Activated B cell treated with CpG ODN at 0.5 μM for 24 hours (primary cell): Measurements from ENCODE around the gene KLHL29. TPM values are rescaled to one million over a fixed set of nuclear protein-coding genes. Genes with fewer than 3 reads are reported as not detected.

ENCODE experiments used
- ATAC-seq: fragments of 200-7000 bp; cut with Tn5 transposase; one replicate; pipeline ENCODE4 v1.10.0; 2021; ENCODE audit warnings: low read depth, mild to moderate bottlenecking, moderate library complexity
- CTCF ChIA-PET: fragments of 350-600 bp; sonication (Branson Sonifier 250); formaldehyde crosslinking; loops from one replicate; lab custom pipeline; 2021; ENCODE audit warnings: antibody characterized with exemption; lab: Charles Lee
- POLR2A ChIA-PET: fragments of 350-600 bp; sonication (Branson Sonifier 250); formaldehyde crosslinking; loops from one replicate; lab custom pipeline; 2021; ENCODE audit warnings: antibody characterized with exemption; lab: Charles Lee
- DNase-seq: peaks from one replicate; pipeline ENCODE4 v3.0.0; 2022
- H3K27ac Mint-ChIP-seq: one replicate; pipeline ENCODE4 v1.8.0; 2020; ENCODE audit warnings: mixed read lengths
- H3K27me3 Mint-ChIP-seq: one replicate; pipeline ENCODE4 v1.8.0; 2021; ENCODE audit warnings: mixed read lengths
- H3K36me3 Mint-ChIP-seq: one replicate; pipeline ENCODE4 v1.8.0; 2021; ENCODE audit warnings: low read depth, mixed read lengths
- H3K4me1 Mint-ChIP-seq: one replicate; pipeline ENCODE4 v1.8.0; 2021; ENCODE audit warnings: mixed read lengths
- H3K4me3 Mint-ChIP-seq: one replicate; pipeline ENCODE4 v1.8.0; 2020; ENCODE audit warnings: mild to moderate bottlenecking, mixed read lengths
- H3K9me3 Mint-ChIP-seq: one replicate; pipeline ENCODE4 v1.8.0; 2020; ENCODE audit warnings: mixed read lengths
- intact Hi-C: fragments of 100-400 bp; cut with micrococcal nuclease; formaldehyde crosslinking; loops from one replicate; pipeline ENCODE4 v1.15.1; 2024
- total RNA-seq: library from RNA; stranded (reverse); gene quantifications from 2 replicates; pipeline ENCODE4 v1.2.3, GENCODE V29; 2022
- TF ChIP-seq, protein P1 (sequence below): fragments of 200-600 bp; IDR thresholded peaks from one replicate; pipeline ENCODE4 v1.8.0; 2022; ENCODE audit warnings: antibody characterized with exemption, mild to moderate bottlenecking

The KLHL29 gene
- total RNA-seq, 1 donor from 2014 or later = 2.5 TPM

DNA sequence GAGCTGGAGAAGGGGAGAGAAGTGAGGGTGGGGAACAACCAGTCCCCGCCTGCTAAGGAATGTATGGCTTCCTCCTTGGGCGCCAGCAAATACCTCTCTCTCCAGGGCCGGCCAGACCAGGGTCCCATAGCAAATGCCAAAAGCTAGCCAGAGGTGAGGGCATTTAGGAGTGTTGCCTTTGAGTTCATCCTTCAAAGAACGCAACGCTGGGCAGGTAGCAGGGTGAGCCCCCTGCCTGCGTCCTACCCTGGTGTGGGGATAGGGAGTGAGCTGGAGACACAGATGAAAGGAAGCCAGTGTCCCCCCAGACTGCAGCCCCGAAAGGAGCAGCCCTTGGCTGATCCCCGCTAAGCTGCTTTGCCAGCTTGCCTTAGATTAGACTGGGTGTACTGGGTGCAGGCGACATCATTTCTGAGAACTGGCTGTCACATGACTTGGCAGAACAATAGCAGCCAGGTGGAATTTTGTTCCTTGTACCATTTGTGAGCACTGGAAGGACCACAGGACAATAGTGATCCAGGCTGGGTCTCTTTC lies 40.4 kb downstream of the KLHL29 start:
- ChIA-PET POLR2A (no interaction called here), CTCF (no interaction called here)
- Mint-ChIP-seq H3K27ac (no peak overlapping the region), H3K27me3 (no peaks in the 10 kb centered on the region), H3K9me3 (no peaks in the 10 kb centered on the region), H3K4me3 (no peak overlapping the region), H3K36me3 (no peaks in the 10 kb centered on the region), H3K4me1 (no peaks in the 10 kb centered on the region)
- DNase-seq (no peak), ATAC-seq (no peak)
- TF ChIP-seq, protein P1, sequence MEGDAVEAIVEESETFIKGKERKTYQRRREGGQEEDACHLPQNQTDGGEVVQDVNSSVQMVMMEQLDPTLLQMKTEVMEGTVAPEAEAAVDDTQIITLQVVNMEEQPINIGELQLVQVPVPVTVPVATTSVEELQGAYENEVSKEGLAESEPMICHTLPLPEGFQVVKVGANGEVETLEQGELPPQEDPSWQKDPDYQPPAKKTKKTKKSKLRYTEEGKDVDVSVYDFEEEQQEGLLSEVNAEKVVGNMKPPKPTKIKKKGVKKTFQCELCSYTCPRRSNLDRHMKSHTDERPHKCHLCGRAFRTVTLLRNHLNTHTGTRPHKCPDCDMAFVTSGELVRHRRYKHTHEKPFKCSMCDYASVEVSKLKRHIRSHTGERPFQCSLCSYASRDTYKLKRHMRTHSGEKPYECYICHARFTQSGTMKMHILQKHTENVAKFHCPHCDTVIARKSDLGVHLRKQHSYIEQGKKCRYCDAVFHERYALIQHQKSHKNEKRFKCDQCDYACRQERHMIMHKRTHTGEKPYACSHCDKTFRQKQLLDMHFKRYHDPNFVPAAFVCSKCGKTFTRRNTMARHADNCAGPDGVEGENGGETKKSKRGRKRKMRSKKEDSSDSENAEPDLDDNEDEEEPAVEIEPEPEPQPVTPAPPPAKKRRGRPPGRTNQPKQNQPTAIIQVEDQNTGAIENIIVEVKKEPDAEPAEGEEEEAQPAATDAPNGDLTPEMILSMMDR = no peak
- intact Hi-C loops = no loop called here

DNA sequence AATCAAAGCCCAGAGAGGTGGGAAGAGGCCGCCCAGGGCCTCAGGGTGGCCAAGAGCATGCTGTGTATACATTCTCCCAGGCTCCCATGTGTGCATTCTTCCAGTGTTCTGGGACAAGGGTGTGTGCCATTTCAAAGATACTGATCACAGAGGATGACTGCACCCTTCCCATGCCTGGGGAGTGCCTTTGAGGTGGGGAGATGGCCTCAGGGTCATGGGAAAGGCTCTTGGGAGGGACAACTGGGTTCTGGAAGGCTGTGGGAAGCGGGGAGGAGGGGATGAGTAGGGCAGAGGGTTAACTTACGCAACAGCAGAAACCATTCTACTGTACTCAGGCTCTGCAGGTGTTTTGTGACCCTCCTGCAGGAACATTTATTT lies 40.9 kb downstream of the KLHL29 start:
- H3K9me3 Mint-ChIP-seq = no peaks in the 10 kb centered on the region
- ChIA-PET POLR2A (no interaction called here), CTCF (no interaction called here)
- H3K4me3 Mint-ChIP-seq = no peak overlapping the region
- intact Hi-C loops = no loop called here
- no peaks in the 10 kb centered on the region for H3K27me3 Mint-ChIP-seq
- no peaks in the 10 kb centered on the region for H3K4me1 Mint-ChIP-seq
- ATAC-seq (no peak), DNase-seq (no peak)
- TF ChIP-seq, protein P1 = no peak
- no peak overlapping the region for H3K27ac Mint-ChIP-seq
- H3K36me3 Mint-ChIP-seq = no peaks in the 10 kb centered on the region

DNA sequence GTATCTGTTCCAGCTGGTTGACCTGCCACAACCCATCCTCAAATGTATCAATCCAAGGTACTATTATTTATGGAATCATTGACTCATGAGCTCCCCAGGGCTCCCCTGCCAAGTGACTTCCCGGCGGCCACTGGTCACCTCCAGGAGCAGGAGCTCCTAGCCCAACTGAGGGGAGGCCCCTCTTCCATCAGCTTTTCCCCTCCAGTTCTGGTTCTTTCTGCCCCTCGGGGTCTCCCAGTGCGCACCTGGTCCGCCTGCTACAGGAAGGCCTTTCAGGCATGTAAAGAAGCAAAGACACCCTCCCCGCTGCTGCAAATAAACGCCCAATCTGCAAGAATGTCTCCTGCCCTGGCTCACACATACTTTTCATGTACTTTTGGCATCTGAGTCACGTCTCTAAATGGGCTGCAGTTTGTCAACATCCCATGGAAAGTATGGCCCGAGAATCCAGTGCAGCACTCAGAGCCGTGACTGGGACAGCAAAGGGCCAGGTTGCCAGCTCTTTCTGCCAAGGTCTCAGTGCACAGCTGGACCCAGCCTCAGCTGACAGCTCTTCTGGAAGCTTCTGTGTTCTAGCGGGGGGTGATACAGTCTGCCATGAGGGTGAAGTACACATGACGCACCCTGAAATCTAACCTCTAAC lies 41.4 kb downstream of the KLHL29 start:
- ATAC-seq = no peak
- Mint-ChIP-seq H3K27me3 (no peaks in the 10 kb centered on the region), H3K9me3 (no peaks in the 10 kb centered on the region), H3K27ac (no peak overlapping the region), H3K4me1 (no peaks in the 10 kb centered on the region), H3K4me3 (no peak overlapping the region), H3K36me3 (no peaks in the 10 kb centered on the region)
- POLR2A ChIA-PET = no interaction called here
- CTCF ChIA-PET = no interaction called here
- no peak for DNase-seq
- intact Hi-C loops = no loop called here
- TF ChIP-seq, protein P1 = no peak

DNA sequence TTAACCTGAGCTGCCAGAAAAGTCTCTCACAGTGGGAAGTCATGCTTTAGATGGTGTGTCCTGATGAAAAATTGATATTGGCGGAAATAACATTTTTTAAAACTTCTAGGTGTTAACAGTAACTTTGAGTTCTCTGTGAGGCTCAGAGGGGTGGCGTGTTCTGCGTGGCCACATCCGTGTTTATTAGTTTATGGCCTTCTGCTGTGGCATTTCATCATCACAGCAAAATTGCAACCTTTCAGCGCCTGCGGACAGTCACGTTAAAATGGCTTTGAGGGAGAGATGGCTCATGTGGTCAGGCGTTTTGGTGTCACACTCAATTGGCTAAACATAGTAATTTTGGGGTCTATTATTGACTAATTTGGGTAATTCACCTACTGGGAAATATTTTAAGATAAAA lies 42.4 kb downstream of the KLHL29 start:
- intact Hi-C loops = no loop called here
- no peak overlapping the region for H3K27ac Mint-ChIP-seq
- no peaks in the 10 kb centered on the region for H3K4me1 Mint-ChIP-seq

DNA sequence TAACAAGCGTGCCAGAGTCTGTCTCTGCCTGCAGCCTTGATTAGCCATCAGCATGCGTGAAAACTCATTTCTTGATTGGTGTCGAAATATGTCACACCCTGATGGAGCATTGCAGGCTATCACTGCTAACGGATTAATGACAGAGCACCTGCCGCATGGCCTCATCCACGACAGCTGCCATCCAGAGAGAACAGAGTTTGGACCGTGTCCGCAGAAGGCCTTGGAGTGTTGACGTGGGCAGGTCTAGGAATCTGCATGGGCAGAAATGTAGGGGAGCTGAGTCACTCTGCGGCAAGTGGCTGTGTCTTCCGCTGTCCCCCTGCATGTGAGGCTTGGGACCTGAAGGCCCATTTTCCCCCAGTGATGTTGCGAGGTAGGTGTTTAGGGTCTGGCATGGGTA lies 43.0 kb downstream of the KLHL29 start:
- H3K4me1 Mint-ChIP-seq = no peaks in the 10 kb centered on the region
- no peaks in the 10 kb centered on the region for H3K27me3 Mint-ChIP-seq
- no peak overlapping the region for H3K4me3 Mint-ChIP-seq
- no peak overlapping the region for H3K27ac Mint-ChIP-seq
- intact Hi-C loops = no loop called here
- POLR2A ChIA-PET = no interaction called here
- TF ChIP-seq, protein P1 = no peak
- no peaks in the 10 kb centered on the region for H3K36me3 Mint-ChIP-seq
- CTCF ChIA-PET = no interaction called here
- ATAC-seq (no peak), DNase-seq (no peak)
- no peaks in the 10 kb centered on the region for H3K9me3 Mint-ChIP-seq

More for the DNA sequence above, 42.4 kb downstream of the KLHL29 start:
- TF ChIP-seq, protein P1 = no peak
- ChIA-PET POLR2A (no interaction called here), CTCF (no interaction called here)
- DNase-seq (no peak), ATAC-seq (no peak)
- Mint-ChIP-seq H3K4me3 (no peak overlapping the region), H3K36me3 (no peaks in the 10 kb centered on the region), H3K27me3 (no peaks in the 10 kb centered on the region), H3K9me3 (no peaks in the 10 kb centered on the region)
